ENCODE results near the gene GINS2.

Gene GINS2

GRCh38 chr16:85645021-85645589 is 43.6 kb downstream of the GINS2 start:
- DNase-seq (ENCODE audit: low read depth, low spot score), result no peak
- WGBS (ENCODE audit: insufficient coverage, insufficient read length), result no CpG with 5 or more reads among the region's 19 CpGs
- no peaks in the 10 kb centered on the region for H3K9me3 ChIP-seq (ENCODE audit: control insufficient read depth, insufficient read depth, low read length)
- H3K4me3 ChIP-seq (ENCODE audit: low read length), result no peak overlapping the region
- H3K27ac ChIP-seq (ENCODE audit: low read length), result no peak overlapping the region
- no peaks in the 10 kb centered on the region for H3K27me3 ChIP-seq (ENCODE audit: control insufficient read depth, insufficient read depth, low read length)
- H3K36me3 ChIP-seq (ENCODE audit: control insufficient read depth, insufficient read depth, low read length), result peaks cover 13% of the 10 kb centered on the region; the same call in 1 of the 2 replicates
- H3K4me1 ChIP-seq (ENCODE audit: control insufficient read depth, insufficient read depth, low read length), result no peaks in the 10 kb centered on the region; the same call in 1 of the 2 replicates

- no peak overlapping the region for H3K27ac ChIP-seq (ENCODE audit: low read length)
- H3K4me3 ChIP-seq (ENCODE audit: low read length), result no peak overlapping the region
- no peaks in the 10 kb centered on the region for H3K27me3 ChIP-seq (ENCODE audit: control insufficient read depth, insufficient read depth, low read length)
- H3K4me1 ChIP-seq (ENCODE audit: control insufficient read depth, insufficient read depth, low read length), result peaks cover 2% of the 10 kb centered on the region; the same call in 1 of the 2 replicates
- peaks cover 11% of the 10 kb centered on the region; the same call in 1 of the 2 replicates for H3K36me3 ChIP-seq (ENCODE audit: control insufficient read depth, insufficient read depth, low read length)
- H3K9me3 ChIP-seq (ENCODE audit: control insufficient read depth, insufficient read depth, low read length), result no peaks in the 10 kb centered on the region
- WGBS (ENCODE audit: insufficient coverage, insufficient read length), result no CpG with 5 or more reads among the region's 21 CpGs
- DNase-seq (ENCODE audit: low read depth, low spot score), result no peak
Measured at GRCh38 chr16:85644093-85644712, 44.6 kb downstream of the GINS2 start.

GRCh38 chr16:85643631-85644030 is 45.1 kb downstream of the GINS2 start:
- H3K4me3 ChIP-seq (ENCODE audit: low read length), result no peak overlapping the region
- WGBS (ENCODE audit: insufficient coverage, insufficient read length), result no CpG with 5 or more reads among the region's 8 CpGs
- DNase-seq (ENCODE audit: low read depth, low spot score), result no peak
- peaks cover 9% of the 10 kb centered on the region; the same call in 1 of the 2 replicates for H3K36me3 ChIP-seq (ENCODE audit: control insufficient read depth, insufficient read depth, low read length)
- no peaks in the 10 kb centered on the region for H3K27me3 ChIP-seq (ENCODE audit: control insufficient read depth, insufficient read depth, low read length)
- H3K27ac ChIP-seq (ENCODE audit: low read length), result no peak overlapping the region
- peaks cover 2% of the 10 kb centered on the region; the same call in 1 of the 2 replicates for H3K4me1 ChIP-seq (ENCODE audit: control insufficient read depth, insufficient read depth, low read length)
- H3K9me3 ChIP-seq (ENCODE audit: control insufficient read depth, insufficient read depth, low read length), result no peaks in the 10 kb centered on the region

- DNase-seq (ENCODE audit: low read depth, low spot score), result no peak
- H3K27me3 ChIP-seq (ENCODE audit: control insufficient read depth, insufficient read depth, low read length), result no peaks in the 10 kb centered on the region
- WGBS (ENCODE audit: insufficient coverage, insufficient read length), result no CpG with 5 or more reads among the region's 32 CpGs
- no peaks in the 10 kb centered on the region for H3K9me3 ChIP-seq (ENCODE audit: control insufficient read depth, insufficient read depth, low read length)
- peaks cover 5% of the 10 kb centered on the region; the same call in 1 of the 2 replicates for H3K36me3 ChIP-seq (ENCODE audit: control insufficient read depth, insufficient read depth, low read length)
- peaks cover 2% of the 10 kb centered on the region; the same call in 1 of the 2 replicates for H3K4me1 ChIP-seq (ENCODE audit: control insufficient read depth, insufficient read depth, low read length)
- no peak overlapping the region for H3K4me3 ChIP-seq (ENCODE audit: low read length)
- no peak overlapping the region for H3K27ac ChIP-seq (ENCODE audit: low read length)
Measured at GRCh38 chr16:85642762-85643358, 45.9 kb downstream of the GINS2 start.

GRCh38 chr16:85641776-85642176 is 47.0 kb downstream of the GINS2 start:
- Histone ChIP-seq H3K9me3 (ENCODE audit: control insufficient read depth, insufficient read depth, low read length) (no peaks in the 10 kb centered on the region), H3K27me3 (ENCODE audit: control insufficient read depth, insufficient read depth, low read length) (no peaks in the 10 kb centered on the region), H3K27ac (ENCODE audit: low read length) (no peak overlapping the region), H3K36me3 (ENCODE audit: control insufficient read depth, insufficient read depth, low read length) (peaks cover 8% of the 10 kb centered on the region), H3K4me3 (ENCODE audit: low read length) (no peak overlapping the region), H3K4me1 (ENCODE audit: control insufficient read depth, insufficient read depth, low read length) (peaks cover 2% of the 10 kb centered on the region; the same call in 1 of the 2 replicates)
- no CpG with 5 or more reads among the region's 12 CpGs for WGBS (ENCODE audit: insufficient coverage, insufficient read length)
- no peak for DNase-seq (ENCODE audit: low read depth, low spot score)

GRCh38 chr16:85641305-85641704 is 47.4 kb downstream of the GINS2 start:
- no CpG with 5 or more reads among the region's 24 CpGs for WGBS (ENCODE audit: insufficient coverage, insufficient read length)
- H3K4me1 ChIP-seq (ENCODE audit: control insufficient read depth, insufficient read depth, low read length), result peaks cover 2% of the 10 kb centered on the region; the same call in 1 of the 2 replicates
- H3K9me3 ChIP-seq (ENCODE audit: control insufficient read depth, insufficient read depth, low read length), result no peaks in the 10 kb centered on the region
- no peak overlapping the region for H3K4me3 ChIP-seq (ENCODE audit: low read length)
- H3K27ac ChIP-seq (ENCODE audit: low read length), result no peak overlapping the region
- peaks cover 8% of the 10 kb centered on the region for H3K36me3 ChIP-seq (ENCODE audit: control insufficient read depth, insufficient read depth, low read length)
- no peak for DNase-seq (ENCODE audit: low read depth, low spot score)
- no peaks in the 10 kb centered on the region for H3K27me3 ChIP-seq (ENCODE audit: control insufficient read depth, insufficient read depth, low read length)

- H3K27me3 ChIP-seq (ENCODE audit: control insufficient read depth, insufficient read depth, low read length), result no peaks in the 10 kb centered on the region
- H3K27ac ChIP-seq (ENCODE audit: low read length), result no peak overlapping the region
- no CpG with 5 or more reads among the region's 31 CpGs for WGBS (ENCODE audit: insufficient coverage, insufficient read length)
- peaks cover 8% of the 10 kb centered on the region for H3K36me3 ChIP-seq (ENCODE audit: control insufficient read depth, insufficient read depth, low read length)
- H3K9me3 ChIP-seq (ENCODE audit: control insufficient read depth, insufficient read depth, low read length), result no peaks in the 10 kb centered on the region
- DNase-seq (ENCODE audit: low read depth, low spot score), result no peak
- H3K4me3 ChIP-seq (ENCODE audit: low read length), result no peak overlapping the region
- H3K4me1 ChIP-seq (ENCODE audit: control insufficient read depth, insufficient read depth, low read length), result peaks cover 2% of the 10 kb centered on the region; the same call in 1 of the 2 replicates
Measured at GRCh38 chr16:85640585-85640984, 48.2 kb downstream of the GINS2 start.

GRCh38 chr16:85640254-85640558 is 48.5 kb downstream of the GINS2 start:
- H3K36me3 ChIP-seq (ENCODE audit: control insufficient read depth, insufficient read depth, low read length), result peaks cover 8% of the 10 kb centered on the region
- no peaks in the 10 kb centered on the region for H3K27me3 ChIP-seq (ENCODE audit: control insufficient read depth, insufficient read depth, low read length)
- H3K4me3 ChIP-seq (ENCODE audit: low read length), result no peak overlapping the region
- DNase-seq (ENCODE audit: low read depth, low spot score), result no peak
- peaks cover 2% of the 10 kb centered on the region; the same call in 1 of the 2 replicates for H3K4me1 ChIP-seq (ENCODE audit: control insufficient read depth, insufficient read depth, low read length)
- no CpG with 5 or more reads among the region's 13 CpGs for WGBS (ENCODE audit: insufficient coverage, insufficient read length)
- H3K9me3 ChIP-seq (ENCODE audit: control insufficient read depth, insufficient read depth, low read length), result no peaks in the 10 kb centered on the region
- H3K27ac ChIP-seq (ENCODE audit: low read length), result no peak overlapping the region

GRCh38 chr16:85639529-85640253 is 49.1 kb downstream of the GINS2 start:
- Histone ChIP-seq H3K9me3 (ENCODE audit: control insufficient read depth, insufficient read depth, low read length) (no peaks in the 10 kb centered on the region), H3K4me1 (ENCODE audit: control insufficient read depth, insufficient read depth, low read length) (peaks cover 2% of the 10 kb centered on the region; the same call in 1 of the 2 replicates), H3K27me3 (ENCODE audit: control insufficient read depth, insufficient read depth, low read length) (no peaks in the 10 kb centered on the region), H3K4me3 (ENCODE audit: low read length) (no peak overlapping the region), H3K36me3 (ENCODE audit: control insufficient read depth, insufficient read depth, low read length) (peaks cover 8% of the 10 kb centered on the region), H3K27ac (ENCODE audit: low read length) (no peak overlapping the region)
- DNase-seq (ENCODE audit: low read depth, low spot score), result no peak
- WGBS (ENCODE audit: insufficient coverage, insufficient read length), result no CpG with 5 or more reads among the region's 35 CpGs

GRCh38 chr16:85638695-85639409 is 49.9 kb downstream of the GINS2 start:
- no peak for DNase-seq (ENCODE audit: low read depth, low spot score)
- Histone ChIP-seq H3K27ac (ENCODE audit: low read length) (no peak overlapping the region), H3K36me3 (ENCODE audit: control insufficient read depth, insufficient read depth, low read length) (peaks cover 14% of the 10 kb centered on the region), H3K4me3 (ENCODE audit: low read length) (no peak overlapping the region), H3K27me3 (ENCODE audit: control insufficient read depth, insufficient read depth, low read length) (no peaks in the 10 kb centered on the region), H3K9me3 (ENCODE audit: control insufficient read depth, insufficient read depth, low read length) (no peaks in the 10 kb centered on the region), H3K4me1 (ENCODE audit: control insufficient read depth, insufficient read depth, low read length) (peaks cover 2% of the 10 kb centered on the region; the same call in 1 of the 2 replicates)
- WGBS (ENCODE audit: insufficient coverage, insufficient read length), result no CpG with 5 or more reads among the region's 26 CpGs

Measured in iPS DF 6.9 (cell line).